ENCODE measurements around the gene LAMA4. TPM values are rescaled to one million over a fixed set of nuclear protein-coding genes. Genes with fewer than 3 reads are reported as not detected.

LAMA4 gene
- total RNA-seq, 1 donor from 2014 or later, result 44.8 TPM

- Mint-ChIP-seq H3K36me3 (peaks cover 14% of the 10 kb centered on the region), H3K9me3 (no peaks in the 10 kb centered on the region), H3K27me3 (peaks cover 41% of the 10 kb centered on the region), H3K4me3 (peak overlapping the region; percentile 93), H3K4me1 (ENCODE audit: unreplicated experiment) (peaks cover 22% of the 10 kb centered on the region), H3K27ac (peak overlapping the region; percentile 52)
- TF ChIP-seq CTCF (conservative IDR thresholded peaks at IDR 0.05), result no peak
- no peak for DNase-seq (ENCODE audit: extremely low spot score, unreplicated experiment)
Observed at GRCh38 chr6:112253498-112253840, 898 bp downstream of the LAMA4 start.

- Mint-ChIP-seq H3K27me3 (peaks cover 41% of the 10 kb centered on the region), H3K9me3 (no peaks in the 10 kb centered on the region), H3K27ac (peak overlapping the region; percentile 52), H3K36me3 (peaks cover 14% of the 10 kb centered on the region), H3K4me1 (ENCODE audit: unreplicated experiment) (peaks cover 23% of the 10 kb centered on the region), H3K4me3 (peak overlapping the region; percentile 93)
- TF ChIP-seq CTCF (conservative IDR thresholded peaks at IDR 0.05), result no peak
- DNase-seq (ENCODE audit: extremely low spot score, unreplicated experiment), result no peak
Observed at GRCh38 chr6:112252571-112253497, 1.5 kb downstream of the LAMA4 start.

- H3K27me3 Mint-ChIP-seq, result peaks cover 41% of the 10 kb centered on the region
- no peaks in the 10 kb centered on the region for H3K9me3 Mint-ChIP-seq
- TF ChIP-seq CTCF (conservative IDR thresholded peaks at IDR 0.05), result no peak
- no peak for DNase-seq (ENCODE audit: extremely low spot score, unreplicated experiment)
- H3K27ac Mint-ChIP-seq, result no peak overlapping the region
- H3K36me3 Mint-ChIP-seq, result peaks cover 14% of the 10 kb centered on the region
- H3K4me1 Mint-ChIP-seq (ENCODE audit: unreplicated experiment), result peaks cover 29% of the 10 kb centered on the region
- peak overlapping the region; percentile 63 for H3K4me3 Mint-ChIP-seq
Observed at GRCh38 chr6:112251171-112251875, 3.0 kb downstream of the LAMA4 start.

- no peak for TF ChIP-seq CTCF (conservative IDR thresholded peaks at IDR 0.05)
- no peak for DNase-seq (ENCODE audit: extremely low spot score, unreplicated experiment)
- H3K27ac Mint-ChIP-seq, result no peak overlapping the region
- peaks cover 28% of the 10 kb centered on the region for H3K4me1 Mint-ChIP-seq (ENCODE audit: unreplicated experiment)
- H3K27me3 Mint-ChIP-seq, result peaks cover 33% of the 10 kb centered on the region
- H3K4me3 Mint-ChIP-seq, result no peak overlapping the region
- H3K36me3 Mint-ChIP-seq, result peaks cover 14% of the 10 kb centered on the region
- H3K9me3 Mint-ChIP-seq, result no peaks in the 10 kb centered on the region
Observed at GRCh38 chr6:112249489-112249888, 4.9 kb downstream of the LAMA4 start.

- no peak for TF ChIP-seq CTCF (conservative IDR thresholded peaks at IDR 0.05)
Observed at GRCh38 chr6:112247275-112247674, 7.1 kb downstream of the LAMA4 start.

More at GRCh38 chr6:112247275-112247674, 7.1 kb downstream of the LAMA4 start:
- H3K4me1 Mint-ChIP-seq (ENCODE audit: unreplicated experiment), result peaks cover 22% of the 10 kb centered on the region
- DNase-seq (ENCODE audit: extremely low spot score, unreplicated experiment), result no peak
- H3K4me3 Mint-ChIP-seq, result no peak overlapping the region
- peaks cover 22% of the 10 kb centered on the region for H3K27me3 Mint-ChIP-seq
- no peak overlapping the region for H3K27ac Mint-ChIP-seq
- H3K36me3 Mint-ChIP-seq, result peaks cover 14% of the 10 kb centered on the region
- H3K9me3 Mint-ChIP-seq, result no peaks in the 10 kb centered on the region
